AG04450 (cell line): ENCODE measurements around the gene LSM10. TPM values are rescaled to one million over a fixed set of nuclear protein-coding genes. Genes with fewer than 3 reads are reported as not detected.

Experiments used
- CTCF ChIA-PET: fragments of 300-600, 350-600 bp; formaldehyde crosslinking; extraction: SDS; loops from one replicate; lab custom pipeline; 2022; ENCODE audit warnings: antibody characterized with exemption, inconsistent platforms; lab: Charles Lee
- POLR2A ChIA-PET: fragments of 350-600 bp; formaldehyde crosslinking; extraction: SDS; loops from one replicate; lab custom pipeline; 2021; ENCODE audit warnings: antibody characterized with exemption, inconsistent platforms; lab: Yijun Ruan, JAX
- DNase-seq: peaks from one replicate; pipeline ENCODE4 v3.0.0-alpha.2; 2011; ENCODE audit warnings: low read depth, low spot score
- H3K27ac ChIP-seq: one replicate; pipeline ENCODE4 v1.5.1; 2012; ENCODE audit warnings: low read depth, low read length, control low read depth
- H3K27me3 ChIP-seq: one replicate; pipeline ENCODE4 v1.6.0; 2012; ENCODE audit warnings: low read length; ENCODE audit not compliant: control insufficient read depth, insufficient read depth
- H3K4me3 ChIP-seq: 2 replicates; pipeline ENCODE4 v1.5.1; 2011; ENCODE audit warnings: mild to moderate bottlenecking, low read depth, low read length, control low read depth
- H3K9me3 ChIP-seq: 2 replicates; pipeline ENCODE4 v1.5.1; 2012; ENCODE audit warnings: low read length; ENCODE audit not compliant: control insufficient read depth, insufficient read depth
- CTCF ChIP-seq: IDR thresholded peaks from 2 replicates; pipeline ENCODE4 v1.5.1; 2011; ENCODE audit warnings: low read depth, low read length, control low read depth, inconsistent platforms
- polyA plus RNA-seq: library from polyadenylated mRNA; depleted of rRNA; stranded (reverse); fragments of >200 nt; gene quantifications from 2 replicates; pipeline ENCODE4 v1.2.3, GENCODE V29; 2011

Gene LSM10
- polyA plus RNA-seq, 1 experiment: 50.8 TPM

- H3K27ac ChIP-seq: no peak overlapping the region
- CTCF ChIA-PET: interaction anchor here (0.6 to 1.0 kb wide), 2 partner anchors 10 to 71 kb away, joined by 3 read pairs; no protein-coding TSS in a partner anchor
- H3K4me3 ChIP-seq: no peak overlapping the region
- POLR2A ChIA-PET: no interaction called here
- TF ChIP-seq CTCF: no peak
- no peaks in the 10 kb centered on the region; the same call in 1 of the 2 replicates for H3K9me3 ChIP-seq
- no peaks in the 10 kb centered on the region for H3K27me3 ChIP-seq
- no peak for DNase-seq
These were observed 16.7 kb upstream of the LSM10 start for GRCh38 chr1:36414384-36414783.

- no peaks in the 10 kb centered on the region; the same call in 1 of the 2 replicates for H3K9me3 ChIP-seq
- no peak for TF ChIP-seq CTCF
- ChIA-PET CTCF (interaction anchor here (0.8 to 1.7 kb wide), 4 partner anchors 10 to 262 kb away, joined by 3 to 5 read pairs (median 4); partner anchors contain the start of gene TRAPPC3), POLR2A (interaction anchor here (0.6 to 0.7 kb wide), 2 partner anchors 14 to 163 kb away, joined by 3 to 10 read pairs; no protein-coding TSS in a partner anchor)
- no peak overlapping the region for H3K27ac ChIP-seq
- H3K4me3 ChIP-seq: no peak overlapping the region
- H3K27me3 ChIP-seq: no peaks in the 10 kb centered on the region
- DNase-seq: no peak
These were observed 14.3 kb upstream of the LSM10 start for GRCh38 chr1:36411674-36412648.

DNA sequence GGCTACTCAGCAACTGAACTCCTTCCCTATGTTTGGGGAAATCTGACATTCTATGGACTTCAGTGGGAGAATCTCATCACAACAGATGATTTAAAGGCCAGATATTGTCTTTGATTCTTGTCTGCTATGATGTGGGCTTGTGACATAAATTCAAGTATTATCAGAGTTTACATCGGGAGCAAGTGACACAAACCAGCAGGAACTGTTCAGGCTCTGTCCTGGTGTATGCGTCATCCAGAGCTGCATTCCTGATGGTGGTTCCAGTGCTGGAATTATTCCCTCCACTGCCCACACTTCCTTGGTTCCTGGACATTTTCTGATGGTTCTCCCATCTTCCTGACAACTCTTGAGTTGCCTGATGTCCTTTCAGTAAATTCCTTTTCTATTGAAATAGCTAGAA, 10.8 kb upstream of the LSM10 start:
- CTCF ChIA-PET: interaction anchor here (0.6 to 1.2 kb wide), 5 partner anchors 12 to 108 kb away, joined by 3 to 7 read pairs (median 5); no protein-coding TSS in a partner anchor
- Histone ChIP-seq H3K4me3 (no peak overlapping the region), H3K9me3 (no peaks in the 10 kb centered on the region; the same call in 1 of the 2 replicates), H3K27me3 (no peaks in the 10 kb centered on the region), H3K27ac (no peak overlapping the region)
- no peak for TF ChIP-seq CTCF
- POLR2A ChIA-PET: interaction anchor here (1.9 kb wide), 1 partner anchor 22 kb away, joined by 7 read pairs; the partner anchor contains the start of gene STK40
- no peak for DNase-seq

DNA sequence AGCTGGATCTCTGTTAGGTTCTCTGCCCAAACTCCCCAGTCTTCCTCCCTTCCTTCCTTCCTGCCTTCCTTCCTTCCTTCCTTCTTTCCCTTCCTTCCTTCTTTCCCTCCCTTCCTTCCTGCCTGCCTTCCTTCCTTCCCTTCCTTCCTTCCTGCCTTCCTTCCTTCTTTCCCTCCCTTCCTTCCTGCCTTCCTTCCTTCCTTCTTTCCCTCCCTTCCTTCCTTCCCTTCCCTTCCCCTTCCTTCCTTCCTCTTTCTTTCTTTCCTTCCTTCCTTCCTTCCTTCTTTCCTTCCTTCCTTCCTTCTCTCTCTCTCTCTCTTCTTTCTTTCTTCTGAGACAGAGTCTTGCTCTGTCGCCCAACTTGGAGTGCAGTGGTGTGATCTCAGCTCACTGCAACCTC, 8.7 kb upstream of the LSM10 start:
- H3K27ac ChIP-seq: no peak overlapping the region
- no peak for DNase-seq
- H3K4me3 ChIP-seq: no peak overlapping the region
- TF ChIP-seq CTCF: no peak
- no peaks in the 10 kb centered on the region for H3K27me3 ChIP-seq
- no peaks in the 10 kb centered on the region; the same call in 1 of the 2 replicates for H3K9me3 ChIP-seq
- POLR2A ChIA-PET: no interaction called here
- CTCF ChIA-PET: interaction anchor here (1.4 kb wide), 1 partner anchor 13 kb away, joined by 12 read pairs; no protein-coding TSS in a partner anchor
